PC-3 (cell line): ENCODE data around the gene PPP4R3B.

Experiments
- EZH2 ChIP-seq: fragments of 300-600 bp; sonication (generic); IDR thresholded peaks from one replicate; pipeline ENCODE4 v1.6.1; 2017; ENCODE audit warnings: antibody characterized with exemption, mild to moderate bottlenecking, low read length; ENCODE audit not compliant: unreplicated experiment
- TF ChIP-seq, protein P1 (sequence below): fragments of 300-600 bp; sonication (generic); conservative IDR thresholded peaks from 2 replicates; pipeline ENCODE4 v1.5.1; 2017; ENCODE audit warnings: antibody characterized with exemption, low read depth, mild to moderate bottlenecking, low read length

DNA sequence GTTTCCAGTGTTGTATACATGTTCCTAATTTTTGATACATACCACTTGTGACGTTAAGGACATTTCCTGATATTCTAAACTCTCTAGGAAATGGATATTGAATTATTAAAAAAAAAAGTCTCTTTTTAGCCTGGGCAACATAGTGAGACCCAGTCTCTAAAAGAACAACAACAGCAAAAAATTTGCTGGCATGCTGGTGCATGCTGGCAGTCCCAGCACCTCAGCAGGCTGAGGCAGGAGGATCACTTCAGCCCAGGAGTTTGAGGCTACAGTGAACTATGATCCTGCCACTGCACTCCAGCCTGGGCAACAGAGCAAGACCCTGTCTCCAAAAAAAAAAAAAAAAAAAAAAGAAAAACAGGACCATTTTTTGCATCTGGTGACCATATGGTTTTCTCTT lies 10.5 kb upstream of the PPP4R3B start:
- TF ChIP-seq, protein P1, sequence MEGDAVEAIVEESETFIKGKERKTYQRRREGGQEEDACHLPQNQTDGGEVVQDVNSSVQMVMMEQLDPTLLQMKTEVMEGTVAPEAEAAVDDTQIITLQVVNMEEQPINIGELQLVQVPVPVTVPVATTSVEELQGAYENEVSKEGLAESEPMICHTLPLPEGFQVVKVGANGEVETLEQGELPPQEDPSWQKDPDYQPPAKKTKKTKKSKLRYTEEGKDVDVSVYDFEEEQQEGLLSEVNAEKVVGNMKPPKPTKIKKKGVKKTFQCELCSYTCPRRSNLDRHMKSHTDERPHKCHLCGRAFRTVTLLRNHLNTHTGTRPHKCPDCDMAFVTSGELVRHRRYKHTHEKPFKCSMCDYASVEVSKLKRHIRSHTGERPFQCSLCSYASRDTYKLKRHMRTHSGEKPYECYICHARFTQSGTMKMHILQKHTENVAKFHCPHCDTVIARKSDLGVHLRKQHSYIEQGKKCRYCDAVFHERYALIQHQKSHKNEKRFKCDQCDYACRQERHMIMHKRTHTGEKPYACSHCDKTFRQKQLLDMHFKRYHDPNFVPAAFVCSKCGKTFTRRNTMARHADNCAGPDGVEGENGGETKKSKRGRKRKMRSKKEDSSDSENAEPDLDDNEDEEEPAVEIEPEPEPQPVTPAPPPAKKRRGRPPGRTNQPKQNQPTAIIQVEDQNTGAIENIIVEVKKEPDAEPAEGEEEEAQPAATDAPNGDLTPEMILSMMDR, result no peak
- no peak for TF ChIP-seq EZH2
